Frontal cortex (tissue), 4 donors: ENCODE results near the gene TM4SF1. TPM values are rescaled to one million over a fixed set of nuclear protein-coding genes. Genes with fewer than 3 reads are reported as not detected.

Experiments used
- DNase-seq, 2 donors: peaks; one replicate each; pipeline ENCODE4 v3.0.0; 2012; ENCODE audit warnings: low spot score in 2 of 2
- FAIRE-seq: peaks from 2 replicates; lab custom pipeline; 2012; peaks lifted over from hg19 to GRCh38; lab: Jason Lieb, UNC
- total RNA-seq: library from RNA; depleted of rRNA; stranded (reverse); fragments of >200 nt; gene quantifications from one replicate; pipeline ENCODE4 v1.2.3, GENCODE V29; 2014
- donor health status: control.
- donor health status: control.
- donor health status: control.

TM4SF1 gene, protein sequence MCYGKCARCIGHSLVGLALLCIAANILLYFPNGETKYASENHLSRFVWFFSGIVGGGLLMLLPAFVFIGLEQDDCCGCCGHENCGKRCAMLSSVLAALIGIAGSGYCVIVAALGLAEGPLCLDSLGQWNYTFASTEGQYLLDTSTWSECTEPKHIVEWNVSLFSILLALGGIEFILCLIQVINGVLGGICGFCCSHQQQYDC
- total RNA-seq: 15.1 TPM

DNA sequence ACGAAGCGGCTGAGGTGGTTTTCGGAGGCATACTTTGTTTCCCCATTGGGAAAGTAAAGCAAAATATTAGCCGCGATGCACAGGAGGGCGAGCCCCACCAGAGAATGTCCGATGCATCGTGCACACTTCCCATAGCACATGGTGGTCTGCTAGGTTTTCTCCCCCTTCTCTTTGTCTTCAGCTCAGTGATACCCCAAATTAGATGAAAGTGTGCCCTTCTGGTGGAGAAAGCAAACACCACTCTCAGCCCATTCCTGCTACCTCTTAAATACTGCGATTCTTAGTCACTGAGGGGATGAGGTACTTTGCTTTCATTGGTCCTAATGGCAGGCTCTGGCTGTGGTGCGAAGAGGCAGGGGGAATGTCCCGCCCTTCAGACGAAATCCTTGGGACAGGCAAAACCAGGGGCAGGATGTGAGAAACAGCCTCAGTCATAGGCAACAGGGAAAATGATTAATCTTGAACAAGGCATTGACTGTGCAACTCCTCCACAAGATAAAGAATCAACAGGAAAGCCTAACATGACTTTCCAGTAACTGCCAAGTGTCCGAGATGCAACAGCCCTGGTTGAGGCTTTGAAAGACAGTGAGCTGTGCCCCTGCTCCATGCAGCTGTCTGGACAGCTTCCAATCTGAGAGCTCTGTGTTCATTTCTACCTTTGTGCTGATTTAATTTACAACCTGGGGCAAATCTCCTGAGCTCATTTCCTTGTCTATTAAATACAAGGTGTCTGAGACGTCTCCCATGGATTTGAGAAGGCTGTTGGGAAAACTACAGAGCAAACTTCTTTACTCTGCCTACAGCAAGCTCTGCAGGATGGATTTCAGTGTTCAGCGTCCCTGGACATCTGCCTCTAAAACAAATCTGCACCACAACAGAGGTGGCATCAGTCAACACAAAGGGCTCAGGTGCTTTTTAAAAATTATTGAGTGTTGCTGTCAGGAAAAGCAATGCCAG is at the start of gene TM4SF1:
Gene TM4SF1, minus strand, starts transcription at position 242 of the 957 bp plus-strand sequence. Its CDS starts 102 bp downstream, at position 140.
- DNase-seq (peak in 1 of 2 donors; percentile 22), FAIRE-seq (no peak)

DNA sequence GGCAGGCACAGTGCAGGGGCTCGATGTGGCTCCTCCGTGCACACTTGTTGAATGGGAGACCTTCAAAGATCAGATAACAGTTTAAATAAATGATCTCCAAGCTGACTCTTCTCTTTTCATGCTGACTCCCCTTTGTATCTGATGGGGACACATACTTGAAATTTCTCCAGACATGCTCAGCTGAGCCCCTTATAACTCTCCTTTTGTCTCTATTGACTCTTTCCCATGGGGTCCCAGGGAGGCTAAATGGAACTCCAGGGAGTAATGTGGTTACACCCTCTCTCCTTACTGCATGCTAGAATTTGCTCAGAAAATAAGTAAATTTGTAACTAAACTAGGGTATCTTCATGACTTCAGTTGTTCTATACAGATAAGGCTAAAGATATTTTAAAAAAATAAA is 48.9 kb upstream of the TM4SF1 start:
- FAIRE-seq (no peak), DNase-seq (no peak)

DNA sequence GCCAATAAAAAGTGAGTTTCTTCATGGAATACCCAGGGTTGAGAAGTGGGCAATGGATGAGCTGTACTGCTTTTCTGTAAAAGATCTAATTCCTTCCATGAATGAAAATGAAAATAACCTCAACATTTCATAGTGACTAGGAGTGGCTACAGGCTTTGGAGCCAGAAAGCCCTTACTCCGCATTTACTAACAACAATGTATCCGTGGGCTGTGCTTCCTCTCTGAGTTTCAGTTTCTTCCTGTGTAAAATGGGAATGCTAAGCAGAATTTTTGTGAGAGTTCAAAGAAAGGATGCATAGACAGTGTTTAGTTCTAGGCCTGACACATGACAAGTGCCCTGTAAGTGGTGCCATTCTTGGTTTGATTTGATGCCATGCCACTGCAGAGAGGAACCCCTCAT is 47.5 kb upstream of the TM4SF1 start:
- DNase-seq (no peak), FAIRE-seq (no peak)

DNA sequence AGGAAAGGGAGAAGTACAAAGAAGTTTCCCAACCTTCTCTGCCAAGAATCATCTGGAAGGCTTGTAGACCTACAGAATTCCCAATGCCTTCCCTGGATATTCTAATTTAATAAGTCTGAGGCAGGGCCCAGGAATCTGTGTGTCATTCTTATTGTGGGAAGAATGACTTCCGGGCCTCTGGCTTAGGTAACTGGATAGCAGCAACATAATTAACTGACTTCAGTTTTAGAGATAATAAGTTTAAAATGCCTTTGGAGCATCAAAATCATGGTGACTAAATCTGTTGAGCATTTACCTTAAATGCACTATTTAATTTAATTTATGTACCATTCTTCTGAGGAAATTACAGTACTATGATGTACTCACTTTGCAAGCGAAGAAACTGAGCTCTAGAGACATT is 44.3 kb upstream of the TM4SF1 start:
- FAIRE-seq: no peak

DNA sequence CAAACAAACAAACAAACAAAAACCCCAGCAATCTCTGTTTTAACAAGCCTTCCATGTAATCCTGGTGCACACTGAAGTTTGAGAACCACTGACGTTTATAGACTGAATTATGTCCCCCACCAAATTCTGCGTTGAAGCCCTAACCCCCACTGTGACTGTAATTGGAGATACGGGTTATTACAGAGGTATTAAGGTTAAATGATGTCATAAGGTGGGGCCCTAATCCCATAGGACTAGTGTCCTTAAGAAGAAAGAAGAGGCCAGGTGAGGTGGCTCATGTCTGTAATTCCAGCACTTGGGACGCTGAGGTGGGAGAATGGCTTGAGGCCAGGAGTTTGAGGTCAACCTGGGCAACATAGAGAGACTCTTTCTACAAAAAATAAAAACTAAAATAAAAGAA is 42.4 kb upstream of the TM4SF1 start:
- DNase-seq (no peak), FAIRE-seq (no peak)

More for the DNA sequence above, 44.3 kb upstream of the TM4SF1 start:
- no peak for DNase-seq

DNA sequence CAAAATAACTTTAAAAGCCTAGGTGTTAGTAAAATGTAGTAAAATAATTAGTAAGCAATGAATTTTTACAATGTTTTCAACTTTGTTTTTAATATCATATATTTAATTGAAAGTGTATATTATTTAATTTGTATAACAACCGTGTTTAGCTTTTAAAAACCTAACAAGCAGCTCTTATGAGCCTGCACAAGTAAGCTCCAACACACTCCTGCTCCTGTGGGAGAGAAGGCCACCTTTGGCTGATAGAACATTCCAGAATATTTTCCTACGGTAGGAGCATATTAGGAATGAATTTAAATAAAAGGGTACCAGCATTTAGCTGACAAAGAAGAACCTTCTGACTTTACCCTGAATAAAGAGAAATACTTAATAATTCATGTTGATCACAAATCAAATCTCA is 40.3 kb upstream of the TM4SF1 start:
- FAIRE-seq (no peak), DNase-seq (no peak)

DNA sequence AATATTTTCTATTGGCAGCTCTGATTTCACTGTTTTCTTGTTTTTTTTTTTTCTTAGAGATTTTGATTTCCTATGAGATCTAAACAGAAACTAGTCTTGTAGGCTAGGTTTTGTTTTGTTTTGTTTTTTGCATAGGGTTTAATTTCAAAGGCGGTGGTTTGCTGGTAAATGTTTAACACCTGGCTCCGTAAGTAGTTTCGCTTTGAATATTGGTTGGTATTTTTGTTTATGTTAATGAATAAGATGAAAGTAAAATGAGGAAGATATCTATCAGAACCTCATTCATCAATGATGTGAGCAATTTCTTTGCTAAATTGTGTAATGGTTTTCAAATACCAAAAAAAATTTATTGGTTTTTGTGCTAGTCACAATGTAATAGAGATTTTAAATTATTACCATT is 39.7 kb upstream of the TM4SF1 start:
- no peak for DNase-seq

DNA sequence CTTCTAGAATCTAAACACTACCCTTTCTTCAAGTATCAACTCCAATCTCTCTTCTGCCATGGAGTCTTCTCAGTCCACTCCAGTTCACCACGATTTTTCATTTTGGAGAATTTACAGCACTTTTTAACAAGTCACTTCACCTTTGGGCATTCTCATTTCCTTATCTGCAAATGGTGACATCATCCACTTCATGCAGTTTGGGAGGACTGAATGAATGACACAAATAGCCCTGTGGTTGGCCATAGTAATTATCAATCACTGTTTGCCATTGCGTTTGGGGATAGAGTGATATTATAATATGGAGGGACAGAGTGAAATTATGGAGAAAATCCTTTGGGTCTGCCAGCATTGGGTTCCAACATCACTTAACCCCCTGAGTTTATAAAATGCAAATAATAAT is 38.0 kb upstream of the TM4SF1 start:
- FAIRE-seq: no peak

More for the DNA sequence above, 39.7 kb upstream of the TM4SF1 start:
- no peak for FAIRE-seq

DNA sequence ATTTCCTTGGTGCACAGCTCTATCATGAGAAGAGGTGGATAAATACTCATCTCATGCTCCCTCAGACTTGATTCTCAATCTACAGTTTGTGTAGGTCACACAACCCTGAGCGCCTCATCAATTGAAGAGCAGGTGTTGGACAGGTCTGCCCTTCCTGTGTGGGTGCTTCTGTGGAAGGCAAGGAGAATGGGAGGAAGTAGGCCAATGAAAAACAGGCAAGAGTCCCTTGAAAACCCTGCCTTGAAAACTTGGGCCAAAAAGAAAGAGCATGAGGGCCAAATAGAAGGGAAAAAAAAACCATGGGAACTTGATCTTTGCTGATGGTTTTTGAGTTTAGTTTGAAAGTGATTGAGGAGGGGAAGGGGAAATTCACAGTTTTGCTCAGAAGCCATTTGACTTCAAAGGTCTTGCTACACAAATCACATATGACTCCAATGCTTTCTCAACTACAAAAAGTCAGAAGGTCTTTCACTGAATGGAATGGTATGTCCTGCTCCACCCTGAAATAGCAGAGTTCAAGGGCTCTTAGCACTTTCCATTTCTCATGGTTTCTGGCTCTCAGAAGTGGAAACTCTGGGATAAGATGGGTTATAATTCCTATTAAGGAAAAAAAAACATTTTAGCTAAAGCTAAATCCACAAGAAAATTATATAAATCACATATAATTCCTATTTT is 37.2 kb upstream of the TM4SF1 start:
- DNase-seq (no peak), FAIRE-seq (no peak)

More for the DNA sequence above, 38.0 kb upstream of the TM4SF1 start:
- no peak for DNase-seq

DNA sequence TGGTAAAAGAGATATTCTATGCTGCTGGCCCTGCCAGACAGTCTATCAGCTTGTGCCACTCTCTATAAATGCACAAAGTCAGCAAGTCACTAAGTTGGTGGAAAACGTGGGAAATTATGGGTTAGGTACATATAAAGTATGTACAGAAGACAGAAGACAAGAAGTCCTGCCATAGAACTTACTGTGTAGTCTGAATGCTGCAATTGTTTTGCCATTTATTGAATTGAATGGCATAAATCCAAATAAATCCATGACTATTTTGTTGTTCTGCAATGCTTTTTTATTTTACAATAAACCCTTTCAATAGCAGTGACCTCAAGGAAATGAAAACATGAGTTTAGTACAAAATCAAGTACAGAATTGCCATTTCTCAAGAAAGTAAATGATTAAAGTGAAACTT is 34.1 kb upstream of the TM4SF1 start:
- DNase-seq: no peak
- no peak for FAIRE-seq

DNA sequence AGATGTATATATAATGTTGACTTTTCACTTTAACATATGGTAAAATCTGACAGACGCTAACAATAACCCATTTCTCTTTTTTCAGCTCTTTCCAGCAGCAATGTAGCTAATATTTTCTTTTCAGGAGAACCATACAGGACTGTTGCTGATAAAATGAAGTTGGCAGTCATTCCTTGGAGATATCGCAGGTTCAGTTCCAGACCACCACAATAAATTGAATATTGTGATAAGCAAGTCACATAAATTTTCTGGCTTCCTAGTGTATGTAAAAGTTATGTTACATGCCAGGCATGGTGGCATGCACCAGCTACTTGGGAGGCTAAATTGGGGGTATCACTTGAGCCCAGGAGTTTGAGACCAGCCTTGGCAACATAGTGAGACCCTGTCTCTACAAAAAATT is 31.9 kb upstream of the TM4SF1 start:
- FAIRE-seq (no peak), DNase-seq (no peak)

DNA sequence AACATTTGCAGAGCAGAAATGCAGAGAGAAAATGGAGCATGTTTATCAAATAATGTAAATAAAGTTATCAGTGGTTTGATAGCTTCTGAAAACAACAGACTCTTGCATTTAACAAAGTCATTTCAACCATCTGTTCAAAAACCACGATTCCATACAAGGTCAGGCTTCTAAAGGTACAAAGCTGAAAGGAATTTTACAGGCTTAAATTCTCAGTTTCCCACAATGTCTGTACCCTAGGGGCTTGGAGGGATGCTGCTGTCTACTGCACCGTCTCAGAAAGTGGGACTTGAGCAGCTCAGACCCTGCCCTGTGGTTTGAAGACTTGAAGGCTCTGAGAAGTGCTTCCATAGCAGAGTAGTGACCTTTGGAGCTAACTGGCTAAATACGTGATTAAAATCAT is 30.4 kb upstream of the TM4SF1 start:
- FAIRE-seq (no peak), DNase-seq (no peak)

DNA sequence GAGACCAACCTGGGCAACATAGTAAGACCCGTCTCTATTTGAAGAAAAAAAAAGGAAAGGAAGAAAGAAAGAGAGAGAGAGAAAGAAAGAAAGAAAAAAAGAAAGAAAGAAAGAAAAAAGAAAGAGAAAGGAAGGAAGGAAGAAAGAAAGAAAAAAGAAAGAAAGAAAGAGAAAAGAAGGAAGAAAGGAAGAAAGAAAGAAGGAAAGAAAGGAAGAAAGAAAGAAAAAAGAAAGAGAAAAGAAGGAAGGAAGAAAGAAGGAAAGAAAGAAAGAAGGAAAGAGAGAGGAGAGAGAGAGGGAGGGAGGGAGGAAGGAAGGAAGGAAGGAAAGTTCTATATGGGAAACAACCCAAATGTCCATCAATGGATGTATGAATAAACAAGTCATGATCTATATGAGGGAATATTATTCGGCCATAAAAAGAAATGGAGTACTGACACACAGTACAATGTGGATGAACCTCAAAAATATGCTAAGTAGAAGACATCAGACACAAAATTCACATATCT is 28.8 kb upstream of the TM4SF1 start:
- DNase-seq: no peak

DNA sequence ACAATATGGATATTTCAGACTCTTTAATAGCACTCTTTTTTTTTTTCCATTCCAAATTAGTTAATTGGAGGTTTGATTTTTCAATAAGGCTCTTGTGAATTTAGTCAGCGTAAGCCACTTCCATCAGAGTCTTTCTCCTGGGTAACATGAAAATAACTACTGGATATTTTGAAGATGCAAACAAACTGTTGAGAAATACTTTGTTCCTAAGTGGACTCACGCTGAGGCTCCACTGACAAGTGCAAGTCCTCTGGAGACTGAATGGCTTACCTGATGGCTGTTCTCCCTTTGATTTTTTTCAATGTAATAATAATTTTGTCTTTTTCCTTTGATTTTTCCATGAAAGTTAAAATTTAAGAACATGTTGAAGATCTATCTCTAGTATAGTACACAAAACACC is 26.0 kb upstream of the TM4SF1 start:
- no peak for FAIRE-seq
- no peak for DNase-seq

More for the DNA sequence above, 28.8 kb upstream of the TM4SF1 start:
- FAIRE-seq: no peak

DNA sequence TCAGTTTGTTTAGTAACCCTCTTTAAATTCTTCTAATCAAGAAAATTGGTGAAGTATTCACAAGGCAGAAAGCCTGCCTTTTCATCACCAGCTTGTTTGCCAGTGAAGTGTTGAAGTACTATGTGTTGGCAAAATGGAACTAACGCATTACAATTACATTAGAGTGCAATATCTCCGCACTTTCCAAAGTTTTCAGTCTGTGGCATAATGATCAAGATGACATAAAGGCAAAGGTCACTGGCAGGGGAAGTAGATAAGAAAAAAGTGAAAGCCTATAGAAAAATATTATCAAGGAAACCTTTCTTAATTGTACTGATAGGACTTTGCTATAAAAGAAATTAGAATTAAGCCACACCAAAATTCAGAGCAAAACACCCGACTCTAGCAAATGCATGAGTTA is 25.0 kb upstream of the TM4SF1 start:
- FAIRE-seq: no peak
- no peak for DNase-seq

DNA sequence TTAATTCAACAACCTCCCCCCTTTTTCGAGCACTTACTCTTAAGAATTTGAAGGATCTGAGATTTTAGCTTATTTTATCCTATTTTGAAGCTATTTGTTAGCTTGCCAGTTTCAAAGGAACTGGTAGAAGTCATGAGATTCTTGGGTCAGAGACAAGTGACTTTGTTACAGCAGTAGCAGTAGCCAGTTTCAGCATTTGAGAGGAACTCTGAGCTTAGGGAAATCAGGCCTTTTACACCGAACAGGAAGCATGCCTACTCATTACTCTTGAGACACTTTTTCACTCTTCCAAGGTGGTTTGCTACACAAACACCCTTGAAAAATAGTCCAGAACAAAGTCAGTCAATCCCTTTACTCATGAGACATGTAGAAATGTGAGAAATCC is 24.5 kb upstream of the TM4SF1 start:
- FAIRE-seq: no peak
- DNase-seq: no peak

DNA sequence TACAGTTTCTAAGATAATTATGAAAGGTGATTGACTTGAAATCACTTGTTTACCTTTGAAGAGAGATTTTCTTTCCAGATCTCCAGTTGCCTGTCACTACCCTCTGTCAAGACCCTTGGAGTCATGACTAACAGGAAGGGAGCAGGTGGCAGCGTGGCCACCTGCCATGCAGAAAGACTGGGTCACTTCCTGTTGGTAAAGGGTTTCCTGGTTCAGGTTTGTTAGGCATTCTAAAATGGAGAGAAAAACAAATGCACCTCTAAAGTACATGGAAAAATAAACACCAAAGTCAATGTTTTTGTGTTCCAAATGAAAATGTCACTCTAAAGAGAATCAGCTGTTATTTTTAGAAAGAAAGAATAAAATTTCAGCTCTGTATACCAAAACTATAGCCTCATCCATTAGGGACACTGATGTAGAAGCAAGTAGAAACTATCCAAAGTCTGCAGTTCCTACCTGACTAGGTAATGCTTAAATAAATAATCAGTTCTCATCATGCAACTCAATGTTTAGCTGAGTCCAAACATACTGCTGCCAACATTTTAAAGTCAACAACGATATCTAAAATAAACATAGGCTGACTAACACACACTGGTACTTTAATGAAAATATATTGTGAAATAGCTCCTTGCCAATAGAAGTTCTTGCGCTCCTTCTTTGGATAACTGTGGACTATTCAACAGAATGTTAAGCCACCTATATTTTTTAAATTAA is 23.9 kb upstream of the TM4SF1 start:
- no peak for DNase-seq
- no peak for FAIRE-seq

DNA sequence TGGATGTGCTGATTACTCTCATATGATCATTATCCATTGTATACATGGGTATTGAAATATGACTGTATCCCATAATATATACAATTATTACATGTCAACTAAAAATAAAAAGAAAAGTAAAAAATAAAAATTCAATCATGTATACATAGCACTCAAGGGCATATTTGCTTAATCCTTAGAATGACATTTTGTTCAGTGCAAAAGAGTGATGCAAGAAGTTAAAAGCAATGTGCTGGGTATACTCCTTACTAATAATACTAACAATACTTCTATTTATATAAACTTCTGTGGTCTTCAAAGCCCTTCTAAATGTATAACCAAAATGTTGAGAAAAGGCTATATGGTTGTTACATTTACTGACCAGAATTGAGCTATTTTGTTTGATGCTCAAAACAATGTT is 23.2 kb upstream of the TM4SF1 start:
- no peak for FAIRE-seq

DNA sequence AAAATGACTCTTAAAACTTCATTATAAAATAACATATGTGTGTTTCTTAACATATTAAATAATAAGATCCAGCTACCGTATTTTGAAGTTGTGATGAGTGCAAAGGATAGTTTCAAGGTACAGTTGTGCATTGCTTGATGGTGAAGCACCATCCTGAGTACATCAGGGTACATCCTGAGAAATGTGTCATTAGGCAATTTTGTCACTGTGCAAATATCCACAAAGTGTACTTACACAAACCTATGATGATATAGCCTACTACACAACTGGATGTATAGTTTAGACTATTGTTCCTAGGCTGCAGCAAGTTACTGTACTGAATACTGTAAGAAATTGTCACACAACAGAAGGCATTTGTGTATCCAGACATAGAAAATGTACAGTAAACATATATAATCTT is 20.8 kb upstream of the TM4SF1 start:
- no peak for DNase-seq
- FAIRE-seq: no peak

More for the DNA sequence above, 23.2 kb upstream of the TM4SF1 start:
- no peak for DNase-seq

DNA sequence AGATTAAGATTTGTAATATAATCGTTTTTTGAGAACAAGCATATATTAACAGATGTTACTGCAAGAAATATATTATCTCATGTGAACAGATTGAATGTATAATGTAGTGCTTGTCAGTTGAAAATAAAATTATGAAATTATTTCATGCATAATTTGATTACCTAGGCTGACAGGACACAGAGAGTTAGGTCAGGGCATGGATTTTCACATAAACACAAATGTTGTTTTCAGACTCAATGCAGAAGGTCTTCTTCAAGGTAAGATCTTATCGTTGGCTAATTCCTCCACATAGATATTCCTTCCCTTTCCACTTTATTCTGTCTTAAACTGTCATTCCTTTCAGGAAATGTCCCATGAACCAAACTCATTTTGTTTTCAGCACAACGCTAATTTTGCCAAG is 20.1 kb upstream of the TM4SF1 start:
- DNase-seq (no peak), FAIRE-seq (no peak)
